Measurements from ENCODE around the gene LPIN2.

GRCh38 chr18:3053081-3053480, 40.1 kb upstream of the LPIN2 start:
- TF ChIP-seq EZH2 (IDR thresholded peaks at IDR 0.05; ENCODE audit: insufficient read depth, poor library complexity, severe bottlenecking): no peak
- no peak for TF ChIP-seq EZH2phosphoT487 (IDR thresholded peaks at IDR 0.05; ENCODE audit: insufficient read depth, low read depth)
